Measurements from ENCODE around the gene ARHGEF35.
"Not testable (repeated sequence)": the region's sequence is repeated elsewhere in the genome, so short reads cannot be mapped to it uniquely, and the experiment has no call there.

The ARHGEF35 gene

DNA sequence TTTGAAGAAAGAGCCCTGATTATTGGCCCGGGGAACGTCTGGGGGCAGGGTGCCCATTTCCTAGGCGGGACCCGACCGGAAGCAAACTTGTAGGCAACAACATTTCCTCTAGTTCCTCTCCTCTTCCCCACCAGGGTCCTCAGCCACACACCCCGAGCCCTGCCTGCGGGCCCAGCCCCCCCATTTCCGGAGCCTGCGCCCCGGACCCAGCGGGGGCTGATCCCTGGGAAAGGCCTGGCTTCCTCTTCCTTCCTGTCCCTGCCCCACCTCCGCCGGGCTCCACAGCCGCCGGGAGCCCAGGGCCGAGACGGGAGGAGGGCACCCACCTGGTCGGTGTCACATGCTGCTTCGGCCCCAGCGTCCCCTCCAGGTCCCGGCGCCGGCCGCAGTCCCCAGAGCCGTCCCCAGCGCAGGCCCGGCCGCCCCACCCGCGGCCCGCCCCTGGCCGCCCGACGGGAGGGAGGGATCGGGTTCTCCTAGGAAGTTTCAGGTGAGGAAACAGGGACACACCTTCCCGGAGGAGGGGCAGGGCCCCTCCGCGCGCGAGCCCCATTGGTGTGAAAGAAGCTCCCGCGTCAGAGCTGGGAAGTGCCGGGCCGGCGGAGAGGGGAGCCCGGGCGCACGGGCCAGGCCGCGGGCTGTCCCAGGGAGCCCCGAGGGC lies at the start of gene ARHGEF35:
Gene ARHGEF35 (minus strand): TSS at position 622 of the 661 bp plus-strand sequence. CDS start 7,450 bp downstream, outside the sequence.
- not testable (repeated sequence) for DNase-seq (ENCODE audit: low read depth)

DNA sequence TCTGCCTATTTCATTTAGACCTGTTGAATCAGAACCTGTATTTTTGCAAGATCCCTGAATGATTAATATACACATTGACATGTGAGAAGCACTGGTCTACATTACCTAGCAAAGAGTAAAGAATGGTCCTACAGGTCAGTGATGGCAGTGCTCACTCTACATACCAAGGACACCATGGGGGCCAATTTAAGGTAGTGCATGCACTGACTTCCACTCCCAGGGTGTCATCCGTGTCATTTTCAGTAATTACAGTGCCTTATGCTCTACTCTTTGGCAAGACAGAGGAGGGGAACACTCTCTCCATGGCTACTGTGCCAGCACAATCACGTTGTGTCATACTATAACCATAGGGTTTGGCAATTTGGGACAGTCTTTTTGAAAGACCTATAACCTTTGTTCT lies 49.7 kb upstream of the ARHGEF35 start:
- DNase-seq (ENCODE audit: low read depth), result not testable (repeated sequence)

DNA sequence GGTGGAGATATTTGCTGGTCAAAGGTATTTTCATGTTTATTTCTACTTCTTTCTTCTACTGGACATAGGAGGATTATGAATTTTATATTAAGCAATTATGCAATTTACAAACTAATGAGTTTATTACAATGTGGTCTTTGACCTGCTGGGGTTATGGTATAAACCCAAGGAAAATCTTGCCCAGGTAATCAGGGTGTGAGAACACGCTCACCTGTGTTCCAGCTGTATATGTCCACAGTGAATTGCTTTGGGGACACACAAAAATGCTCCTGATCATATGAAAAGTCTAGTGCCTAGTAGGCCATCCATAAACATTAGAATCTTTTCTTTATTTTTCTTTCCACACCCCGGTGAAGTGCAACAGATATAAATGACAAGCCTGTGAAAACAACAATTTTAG lies 43.7 kb upstream of the ARHGEF35 start, which contains the start of gene OR2A42:
Gene OR2A42 (minus strand): TSS at position 241 of the 400 bp plus-strand sequence. CDS start 6,762 bp downstream, outside the sequence.
- not testable (repeated sequence) for DNase-seq (ENCODE audit: low read depth)

DNA sequence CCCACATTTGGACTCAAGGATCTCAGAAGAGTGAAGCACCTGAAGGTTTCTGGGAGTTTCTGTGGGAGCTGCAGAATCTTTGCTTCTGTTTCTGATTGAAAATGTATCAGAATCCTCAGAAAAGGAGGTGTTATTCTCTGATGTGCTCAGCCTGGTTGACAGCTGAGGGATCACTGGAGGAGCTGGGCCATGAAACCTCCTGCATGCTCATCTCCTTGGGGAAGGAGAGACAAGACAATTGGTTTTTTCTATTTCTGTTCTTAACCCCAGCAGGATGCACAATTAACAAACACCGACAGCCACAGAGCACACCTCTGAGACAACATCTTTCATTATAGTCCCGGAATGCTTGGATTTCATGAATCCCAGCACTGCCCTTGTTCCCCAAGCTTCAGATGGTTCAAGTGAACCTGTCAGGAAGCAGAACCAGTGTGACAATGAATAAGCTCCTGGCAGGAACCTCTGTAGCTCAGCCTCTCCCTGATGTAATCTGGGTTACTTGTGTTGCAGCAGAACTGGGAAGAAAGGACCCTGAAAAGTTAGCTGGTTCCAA lies 43.0 kb upstream of the ARHGEF35 start:
- DNase-seq (ENCODE audit: low read depth), result not testable (repeated sequence)

DNA sequence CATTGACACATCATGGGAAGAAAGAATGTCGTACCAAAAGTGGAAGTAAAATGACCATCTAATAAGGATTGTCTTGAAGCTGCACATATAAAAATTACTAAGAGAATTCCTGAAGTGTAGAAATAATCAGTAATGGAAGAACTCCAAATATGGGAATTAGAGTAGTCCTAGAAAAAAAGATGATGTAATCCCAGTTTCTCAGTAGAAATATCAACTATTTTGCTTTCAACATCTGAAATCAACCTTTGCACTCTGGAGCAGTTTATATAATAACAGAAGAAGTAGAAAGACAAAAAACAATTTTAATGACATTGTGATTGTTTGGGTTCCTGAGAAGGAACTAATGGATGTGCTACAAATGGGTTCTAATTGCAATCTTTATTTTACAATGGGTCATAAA lies 37.4 kb upstream of the ARHGEF35 start:
- not testable (repeated sequence) for DNase-seq (ENCODE audit: low read depth)

DNA sequence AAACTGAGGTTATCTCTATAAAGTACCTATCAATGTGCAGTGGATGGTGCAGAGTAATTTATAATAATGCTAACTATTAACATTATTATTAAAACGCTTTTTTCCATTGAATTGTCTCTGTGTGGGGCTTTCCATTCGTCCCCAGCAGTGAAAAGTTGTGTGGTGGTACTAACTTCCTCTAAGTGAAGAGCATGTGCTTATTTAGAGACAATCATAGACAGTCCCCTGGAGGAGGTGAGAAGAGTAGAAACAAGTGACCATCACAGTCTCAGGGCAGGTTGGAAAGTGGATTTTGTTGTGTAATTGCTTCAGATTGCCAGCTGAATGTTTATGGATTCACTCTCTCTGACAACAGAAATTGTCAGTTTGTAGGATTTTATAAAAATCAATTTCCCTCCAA lies 35.4 kb upstream of the ARHGEF35 start:
- DNase-seq (ENCODE audit: low read depth), result not testable (repeated sequence)

DNA sequence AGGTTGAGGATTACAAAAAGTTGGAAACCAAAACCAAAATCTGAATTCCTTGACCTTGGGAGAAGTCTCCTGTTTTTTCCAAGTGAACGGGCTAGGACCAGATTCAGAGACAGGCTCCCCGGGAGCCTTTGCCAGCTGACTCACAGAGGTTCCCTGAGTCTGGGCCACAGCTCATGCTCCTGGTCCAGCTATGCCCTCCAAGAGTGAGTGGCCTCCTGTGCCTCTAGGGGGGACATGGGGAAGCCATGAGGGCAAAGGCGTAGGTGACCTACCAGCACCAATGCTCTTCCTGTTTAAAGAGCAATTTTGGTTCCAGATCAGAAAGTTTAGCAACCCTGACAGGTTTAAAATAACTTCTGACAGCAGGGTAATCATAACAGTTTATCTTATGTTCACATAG lies 33.2 kb upstream of the ARHGEF35 start:
- DNase-seq (ENCODE audit: low read depth), result not testable (repeated sequence)

DNA sequence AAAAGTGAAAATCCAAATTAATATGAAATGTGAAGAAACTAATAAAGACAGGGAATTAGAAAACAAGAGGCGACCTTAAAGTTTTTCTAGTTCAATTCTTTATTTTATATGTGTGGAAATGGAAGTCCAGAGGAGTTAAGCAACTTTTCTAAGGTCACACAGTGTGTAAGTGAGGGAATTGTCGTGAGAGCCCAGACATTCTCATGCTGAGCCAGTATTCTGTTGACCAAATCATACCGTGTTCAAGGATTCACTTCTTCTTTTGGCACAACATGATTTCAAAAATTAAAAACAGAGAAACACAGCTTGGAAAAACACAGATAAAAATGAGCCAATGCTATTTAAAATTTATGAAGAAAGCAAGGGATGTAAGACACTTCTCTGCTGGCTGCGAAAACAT lies 31.2 kb upstream of the ARHGEF35 start:
- DNase-seq (ENCODE audit: low read depth), result not testable (repeated sequence)

DNA sequence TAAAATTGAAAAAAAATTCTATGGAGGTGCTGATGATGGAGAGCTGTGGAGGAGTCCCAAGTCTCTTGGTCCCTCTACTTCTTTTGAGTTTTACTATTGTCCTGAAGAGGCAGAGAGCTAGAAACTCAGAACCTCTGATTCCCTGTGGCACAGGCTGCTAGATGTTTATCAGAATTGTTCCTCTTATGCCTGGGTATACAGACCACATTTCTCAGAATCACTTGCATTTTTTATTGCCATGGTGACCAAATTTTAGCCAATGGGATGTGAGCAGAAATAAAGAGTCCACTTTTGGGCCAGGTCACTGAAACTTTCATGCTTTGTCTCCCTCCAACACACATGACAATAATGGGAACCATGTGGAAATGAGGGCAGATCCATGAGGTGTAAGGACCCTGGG lies 28.0 kb upstream of the ARHGEF35 start:
- DNase-seq (ENCODE audit: low read depth), result not testable (repeated sequence)

DNA sequence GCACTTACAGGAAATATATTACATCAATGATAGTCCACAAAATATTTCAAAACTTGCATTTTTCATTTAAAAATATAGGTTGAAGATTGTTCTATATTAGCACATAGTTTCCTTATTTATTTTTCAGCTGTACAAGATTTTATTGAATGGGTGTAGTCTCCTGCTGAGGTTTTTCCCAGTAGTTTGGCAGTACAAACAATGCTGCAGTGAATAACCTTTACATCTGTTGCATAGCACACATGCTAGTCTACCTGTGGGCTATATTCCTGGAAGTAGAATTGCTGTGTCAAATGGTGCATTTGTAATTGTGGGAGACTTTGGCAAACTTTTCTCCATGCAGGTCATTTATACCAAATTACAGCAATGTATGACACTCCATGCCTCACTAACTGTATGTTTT lies 24.9 kb upstream of the ARHGEF35 start:
- DNase-seq (ENCODE audit: low read depth), result not testable (repeated sequence)

DNA sequence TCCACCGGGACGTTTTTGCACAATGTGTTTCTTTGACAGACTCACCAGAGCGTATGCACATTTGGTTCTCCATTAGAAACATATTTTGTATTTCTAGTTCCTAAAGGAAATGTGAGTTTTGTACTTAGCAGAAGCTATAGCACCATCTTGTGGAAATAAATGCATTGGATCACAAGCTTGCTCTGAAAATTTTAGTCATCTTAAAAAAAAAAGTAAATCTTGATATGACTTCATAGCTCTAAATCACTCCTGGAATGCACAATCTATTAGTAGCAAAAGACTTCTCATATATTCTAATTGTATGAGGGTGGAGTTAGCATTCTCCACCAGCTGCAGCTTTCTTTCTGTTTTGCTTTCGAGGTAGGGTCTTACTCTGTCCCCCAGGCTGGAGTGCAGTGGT lies 23.5 kb upstream of the ARHGEF35 start:
- DNase-seq (ENCODE audit: low read depth), result not testable (repeated sequence)

DNA sequence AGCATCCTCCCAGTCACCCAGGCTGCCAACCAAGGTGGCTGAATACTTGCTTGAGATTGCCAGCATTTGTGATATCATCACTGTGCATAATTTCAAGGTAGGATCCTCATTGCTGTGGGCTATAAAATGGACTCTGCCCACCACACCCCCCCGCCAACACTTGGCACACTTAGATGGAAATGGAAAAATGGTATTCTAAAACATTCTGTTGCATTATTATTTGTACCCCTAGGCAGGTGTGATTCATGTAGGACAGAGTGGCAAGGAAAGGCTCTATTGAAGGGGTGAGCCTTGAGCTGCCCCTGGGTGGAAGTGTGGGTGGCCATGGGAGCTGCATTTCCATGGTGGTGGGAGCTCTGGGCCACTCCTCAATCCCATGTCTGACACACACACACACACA lies 22.9 kb upstream of the ARHGEF35 start:
- not testable (repeated sequence) for DNase-seq (ENCODE audit: low read depth)

DNA sequence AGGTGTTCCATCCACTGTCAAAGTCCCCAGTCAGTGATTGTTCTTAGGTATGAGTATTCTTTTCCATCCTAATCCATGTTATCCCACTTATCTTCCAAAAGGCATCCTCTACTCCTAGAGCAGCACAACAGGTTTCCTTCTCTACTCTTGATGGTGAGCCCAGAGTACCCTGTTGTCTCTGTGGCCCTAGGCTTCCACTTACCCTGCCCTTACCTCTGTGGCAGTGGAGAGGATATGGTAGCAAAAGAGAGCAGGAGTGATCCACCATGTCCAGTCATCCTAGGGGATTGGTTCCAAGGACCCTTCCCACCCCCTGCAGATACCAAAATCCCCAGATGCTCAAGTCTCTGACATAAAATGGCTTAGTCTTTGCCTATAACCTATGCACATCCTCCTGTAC lies 21.6 kb upstream of the ARHGEF35 start:
- DNase-seq (ENCODE audit: low read depth), result not testable (repeated sequence)

DNA sequence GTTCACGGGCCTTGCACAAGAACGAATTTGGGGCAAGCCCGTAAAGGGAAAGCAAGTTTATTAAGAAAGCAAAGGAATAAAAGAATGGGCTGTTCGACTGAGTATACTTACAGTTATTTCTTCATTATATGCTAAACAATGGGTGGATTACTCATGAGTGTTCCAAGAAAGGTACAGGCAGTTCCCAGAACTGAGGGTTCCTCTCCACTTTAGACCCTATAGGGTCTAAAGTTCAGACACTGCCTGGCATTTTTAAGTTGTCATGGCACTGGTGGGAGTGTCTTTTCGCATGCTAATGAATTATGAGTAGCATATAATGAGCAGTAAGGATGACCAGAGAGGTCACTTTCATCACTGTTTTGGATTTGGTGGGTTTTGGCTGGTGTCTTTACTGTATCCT lies 9.7 kb upstream of the ARHGEF35 start:
- DNase-seq (ENCODE audit: low read depth), result not testable (repeated sequence)

DNA sequence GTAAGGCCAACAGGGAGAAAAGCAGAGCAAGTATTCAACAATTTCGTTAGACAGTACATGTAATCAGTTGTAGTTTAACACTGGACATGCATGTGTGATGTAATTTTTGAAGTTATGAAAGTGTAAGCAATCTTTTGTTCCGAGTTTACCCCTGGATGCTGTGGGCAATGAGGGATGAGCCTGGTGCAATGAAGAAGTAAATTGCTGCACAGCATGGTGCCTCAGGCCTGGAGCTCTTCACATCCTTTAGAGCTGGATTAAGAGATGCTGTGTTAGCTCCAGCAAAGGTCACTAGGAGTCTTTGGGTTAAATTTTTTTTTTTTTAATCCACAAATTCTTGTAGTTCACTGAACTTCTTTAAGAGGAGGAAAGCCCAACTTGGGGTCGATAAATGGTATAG lies 7.5 kb upstream of the ARHGEF35 start:
- not testable (repeated sequence) for DNase-seq (ENCODE audit: low read depth)

DNA sequence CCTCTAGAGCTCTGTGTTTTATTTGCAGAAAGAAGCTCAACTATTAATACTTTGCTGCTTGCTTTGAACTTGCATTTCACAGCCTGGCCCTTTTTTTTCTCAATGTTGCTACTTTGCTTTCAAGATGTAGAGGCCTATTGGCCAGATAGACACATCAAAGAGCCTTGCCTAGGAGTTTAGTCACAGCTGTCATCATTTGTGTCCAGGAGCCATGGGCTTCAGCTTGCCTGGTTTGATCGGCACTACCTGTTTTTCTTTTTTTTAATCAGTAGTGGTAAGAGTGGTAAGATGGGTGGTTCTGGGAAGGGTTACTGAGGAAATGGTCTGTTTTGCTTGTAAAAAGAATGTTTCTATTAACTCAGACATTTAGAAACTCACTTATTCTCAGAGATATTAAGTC lies 6.3 kb upstream of the ARHGEF35 start:
- DNase-seq (ENCODE audit: low read depth), result not testable (repeated sequence)

DNA sequence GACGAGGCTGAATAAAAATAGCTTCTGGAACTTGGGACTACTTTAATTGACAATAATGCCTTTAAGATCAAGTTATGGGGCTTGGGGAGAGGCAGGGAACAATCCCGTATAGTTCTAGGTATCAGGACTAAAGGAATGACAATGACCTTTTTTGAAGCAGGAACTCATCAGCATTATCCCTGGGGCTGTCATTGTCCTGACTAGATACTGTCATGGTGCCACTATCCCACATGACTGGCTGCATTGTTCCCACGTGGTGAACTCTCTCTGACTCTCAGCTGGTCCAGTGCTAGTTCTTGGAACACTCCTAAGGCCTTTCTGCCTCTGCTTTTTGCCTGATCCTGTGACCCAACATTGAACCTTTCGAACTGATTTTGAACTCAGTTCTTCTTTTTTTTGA lies 3.3 kb upstream of the ARHGEF35 start:
- not testable (repeated sequence) for DNase-seq (ENCODE audit: low read depth)

DNA sequence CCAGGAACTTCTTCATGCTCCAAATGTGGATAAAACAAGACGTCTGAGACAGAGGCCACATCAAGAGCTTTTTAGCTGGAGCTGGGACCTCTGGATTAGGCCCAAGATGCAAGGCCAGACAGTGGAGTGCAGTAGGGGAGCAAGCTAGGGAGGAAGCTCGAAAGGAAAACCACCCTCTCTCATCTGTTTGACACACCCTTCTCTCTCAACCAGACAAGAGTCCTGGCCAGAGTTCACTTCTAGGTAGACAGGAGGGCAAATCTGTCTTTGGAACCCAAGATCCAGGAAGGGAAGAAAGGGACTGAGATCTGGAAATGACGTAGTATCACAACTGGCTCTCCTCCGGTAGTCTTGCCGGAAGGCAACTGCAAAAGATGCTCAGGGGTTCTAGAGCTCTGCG lies 1.2 kb downstream of the ARHGEF35 start:
- DNase-seq (ENCODE audit: low read depth), result not testable (repeated sequence)

DNA sequence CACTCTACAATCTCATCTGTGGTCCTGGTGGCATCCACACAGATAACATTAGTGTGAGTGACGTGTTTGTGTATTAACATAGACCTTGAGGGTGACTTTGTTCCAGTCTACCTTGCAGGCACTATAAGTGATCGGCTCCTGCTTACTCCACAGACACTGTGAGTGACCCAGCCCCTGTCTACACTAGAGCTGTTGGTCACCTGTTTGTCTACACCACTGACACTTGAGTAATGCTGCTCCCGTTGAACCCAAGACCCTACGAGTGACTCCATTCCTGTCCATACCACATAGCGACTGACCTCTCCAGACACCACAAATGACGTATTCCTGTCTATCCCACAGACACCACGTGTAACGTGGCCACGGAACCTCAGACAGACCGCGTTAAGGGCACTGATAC lies 1.9 kb downstream of the ARHGEF35 start:
- DNase-seq (ENCODE audit: low read depth), result not testable (repeated sequence)

DNA sequence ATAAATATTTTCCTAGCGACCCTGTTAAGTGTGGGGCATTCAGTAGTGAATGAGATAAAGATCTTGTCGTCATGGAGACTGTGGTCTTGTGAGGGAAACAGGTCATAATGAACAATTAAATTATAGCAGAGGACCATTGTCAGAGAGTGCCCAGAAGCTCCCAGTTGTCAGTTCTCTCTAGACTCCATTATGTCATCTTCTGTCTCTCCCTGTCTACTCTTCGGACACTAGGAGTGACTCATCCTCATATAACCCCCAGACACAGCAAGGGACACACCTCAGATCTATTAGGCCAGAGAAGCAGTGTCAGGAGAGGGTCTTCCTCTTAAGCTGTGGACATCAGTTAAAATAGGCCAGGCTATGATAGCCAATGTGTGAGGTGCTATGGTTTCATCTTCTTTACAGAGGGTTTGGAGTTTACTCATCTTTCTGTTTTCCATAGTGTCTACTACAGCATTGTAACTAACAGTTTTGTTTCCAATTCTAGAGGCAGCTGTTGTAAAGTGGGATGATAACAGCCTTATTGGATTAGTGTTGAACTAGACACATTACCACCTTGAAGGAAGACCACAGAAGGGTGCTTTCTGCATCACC lies 7.0 kb downstream of the ARHGEF35 start:
- not testable (repeated sequence) for DNase-seq (ENCODE audit: low read depth)

DNA sequence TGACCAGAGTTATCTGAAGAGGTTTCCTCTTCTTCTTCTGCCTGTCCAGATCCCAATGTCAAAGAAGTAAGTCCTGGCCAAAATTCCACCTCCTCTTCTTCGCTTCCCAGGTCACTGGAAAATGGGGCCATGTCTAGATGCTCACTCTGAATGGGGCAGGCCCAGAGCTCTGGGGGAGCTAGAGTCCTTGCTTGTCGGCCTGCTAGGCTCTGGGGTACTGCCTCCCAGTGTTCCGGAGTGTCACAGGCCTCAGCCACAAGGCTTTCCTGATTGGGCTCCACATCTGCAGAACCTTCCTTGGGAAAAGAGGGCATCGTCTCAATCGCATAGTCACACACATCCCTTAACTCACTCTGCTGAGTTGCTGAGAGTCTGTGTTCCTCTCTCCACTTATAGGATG lies 7.8 kb downstream of the ARHGEF35 start:
- not testable (repeated sequence) for DNase-seq (ENCODE audit: low read depth)

DNA sequence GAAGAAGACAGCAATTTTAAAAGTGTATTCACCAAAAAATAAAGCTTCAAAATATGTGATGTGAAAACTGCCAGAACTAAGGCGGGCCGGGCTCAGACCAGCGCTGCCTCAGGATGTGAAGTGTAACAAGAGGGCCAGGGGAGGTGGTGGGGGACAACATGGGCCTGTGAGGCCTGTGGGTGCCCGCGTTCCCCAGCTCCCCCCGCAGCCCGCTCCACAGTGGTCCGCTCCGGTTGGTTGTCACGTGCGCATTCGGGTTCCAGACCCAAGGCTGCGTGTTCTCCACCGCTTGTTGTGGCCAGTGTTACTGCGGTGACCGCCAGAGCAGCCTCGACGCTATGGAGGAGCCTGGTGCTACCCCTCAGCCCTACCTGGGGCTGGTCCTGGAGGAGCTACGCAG lies 12.5 kb downstream of the ARHGEF35 start, which contains the start of gene CTAGE4:
Gene CTAGE4 (plus strand): TSS at position 301 of the 400 bp plus-strand sequence. CDS start 38 bp downstream, at position 339.
- not testable (repeated sequence) for DNase-seq (ENCODE audit: low read depth)

DNA sequence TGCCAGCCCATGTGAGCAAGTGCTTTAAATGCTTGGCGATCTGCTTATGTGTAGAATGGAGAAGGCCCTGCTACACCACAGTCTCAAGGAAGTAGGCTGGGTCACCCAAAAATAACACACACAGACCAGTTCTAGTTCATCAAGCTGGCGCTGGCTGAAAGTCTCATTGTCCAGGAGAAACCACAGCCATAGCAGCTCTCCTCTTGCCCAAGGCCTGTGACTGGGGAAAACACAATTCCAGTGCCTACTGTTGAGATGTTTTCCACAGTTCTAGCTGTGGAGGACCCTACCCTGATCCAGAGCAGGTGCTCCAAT lies 16.5 kb downstream of the ARHGEF35 start:
- not testable (repeated sequence) for DNase-seq (ENCODE audit: low read depth)

All from amniotic epithelial cell (primary cell).